K562 (cell line): Measurements from ENCODE around the gene TARS1. TPM values are rescaled to one million over a fixed set of nuclear protein-coding genes. Genes with fewer than 3 reads are reported as not detected.
A peak's percentile ranks its signal among the peaks of the same experiment; 100 is the strongest.

Source experiments
- ATAC-seq: fragments of 200-7000 bp; cut with Tn5 transposase; 3 replicates; pipeline ENCODE4 v1.9.1; 2020; ENCODE audit warnings: moderate library complexity
- BruUV-seq: library from RNA; stranded (reverse); fragments of 400-500 nt; replicated peaks from 2 replicates; lab custom pipeline; 2021; lab: Mats Ljungman, UMichigan
- CTCF ChIA-PET: fragments of 300-600 bp; formaldehyde crosslinking; extraction: SDS; loops from one replicate; lab custom pipeline; 2021; ENCODE audit warnings: low intra/inter-chr PET ratio; lab: Yijun Ruan, JAX
- POLR2A ChIA-PET: fragments of 300-600, 350-650 bp; sonication (Branson Sonifier 250); formaldehyde crosslinking; extraction: SDS; loops from one replicate; lab custom pipeline; 2021; ENCODE audit warnings: antibody characterized with exemption, inconsistent platforms; lab: Yijun Ruan, JAX
- DNase-seq, 4 experiments: peaks; one replicate each; pipeline versions ENCODE4 v3.0.0 to v3.0.0-alpha.2; 2011 to 2018; ENCODE audit warnings: low spot score in 3 of 4, mixed read lengths in 3 of 4; ENCODE audit errors: extremely low read depth in 1 of 4
- FAIRE-seq: peaks from 2 replicates; lab custom pipeline; 2011; peaks lifted over from hg19 to GRCh38; lab: Jason Lieb, UNC
- H2AFZ ChIP-seq: 2 replicates; pipeline ENCODE4 v1.6.0; 2011; ENCODE audit warnings: low read depth, low read length, control low read depth, inconsistent platforms
- H3K27ac ChIP-seq: fragments of 200-600 bp; 3 replicates; pipeline ENCODE4 v1.8.0; 2011; ENCODE audit warnings: low read depth, mild to moderate bottlenecking, control low read depth, inconsistent platforms, low read length, moderate library complexity, mixed read lengths; ENCODE audit errors: extremely low read depth
- H3K27me3 ChIP-seq, 2 experiments: fragments of 300-600 bp in 1 of 2; 2 replicates in 1 of 2; 3 replicates in 1 of 2; pipeline versions ENCODE4 v1.6.0 to v1.8.0; 2011; ENCODE audit warnings: inconsistent platforms in 2 of 2, low read length in 2 of 2, mild to moderate bottlenecking in 1 of 2, mixed read lengths in 1 of 2, moderate library complexity in 1 of 2; ENCODE audit not compliant: control insufficient read depth in 2 of 2, insufficient read depth in 2 of 2
- H3K36me3 ChIP-seq: fragments of 300-600 bp; 3 replicates; pipeline ENCODE4 v1.8.0; 2011; ENCODE audit warnings: mild to moderate bottlenecking, low read length, inconsistent platforms; ENCODE audit not compliant: control insufficient read depth, insufficient read depth
- H3K4me1 ChIP-seq, 2 experiments: fragments of 200-600 bp in 1 of 2; replicated peaks in 1 of 2; 2 replicates in 1 of 2; 3 replicates in 1 of 2; pipeline versions ENCODE4 v1.5.1 to v1.8.0; 2011; ENCODE audit warnings: inconsistent platforms in 2 of 2, low read length in 2 of 2, mild to moderate bottlenecking in 1 of 2, mixed read lengths in 1 of 2, moderate library complexity in 1 of 2; ENCODE audit not compliant: control insufficient read depth in 2 of 2, insufficient read depth in 2 of 2
- H3K4me2 ChIP-seq: 2 replicates; pipeline ENCODE4 v1.6.1; 2011; ENCODE audit warnings: low read length, control low read depth, inconsistent platforms, mixed read lengths; ENCODE audit not compliant: insufficient read depth
- H3K4me3 ChIP-seq: fragments of 200-600 bp; sonication (generic), shearing (Covaris generic); 2 replicates; pipeline ENCODE4 v1.5.1; 2016; ENCODE audit warnings: control low read depth, inconsistent platforms
- H3K79me2 ChIP-seq: fragments of 200-600 bp; 3 replicates; pipeline ENCODE4 v1.8.0; 2011; ENCODE audit warnings: low read length, inconsistent platforms; ENCODE audit not compliant: control insufficient read depth, insufficient read depth
- H3K9ac ChIP-seq, 2 experiments: 2 replicates each; pipeline versions ENCODE4 v1.6.0 to v1.6.1; 2011; ENCODE audit warnings: low read depth in 2 of 2, low read length in 2 of 2, control low read depth in 1 of 2, inconsistent platforms in 1 of 2, mild to moderate bottlenecking in 1 of 2, mixed read lengths in 1 of 2; ENCODE audit not compliant: insufficient read depth in 1 of 2
- H3K9me1 ChIP-seq: one replicate; pipeline ENCODE4 v1.6.0; 2011; ENCODE audit warnings: inconsistent platforms, mild to moderate bottlenecking, low read length, moderate library complexity; ENCODE audit not compliant: control insufficient read depth, insufficient read depth
- H3K9me3 ChIP-seq: replicated peaks from 2 replicates; pipeline ENCODE4 v1.5.1; 2011; ENCODE audit warnings: low read depth, low read length, inconsistent platforms; ENCODE audit not compliant: control insufficient read depth, insufficient read depth
- H4K20me1 ChIP-seq: replicated peaks from 2 replicates; pipeline ENCODE4 v1.6.1; 2011; ENCODE audit warnings: low read length, inconsistent platforms, mixed read lengths; ENCODE audit not compliant: control insufficient read depth, insufficient read depth
- ELF2 ChIP-seq: fragments of 250-450 bp; sonication (Bioruptor Pico); IDR thresholded peaks from 2 replicates; pipeline ENCODE4 v1.5.0; 2021; ENCODE audit warnings: mild to moderate bottlenecking
- GATAD2A ChIP-seq: fragments of 450-650 bp; IDR thresholded peaks from 2 replicates; pipeline ENCODE4 v1.6.1; 2017
- MNT ChIP-seq, 2 experiments: fragments of 450-650 bp; conservative IDR thresholded peaks; 2 replicates each; pipeline ENCODE4 v1.6.1; 2017; ENCODE audit warnings: mild to moderate bottlenecking in 2 of 2, moderate library complexity in 2 of 2
- NONO ChIP-seq, 2 experiments: fragments of 200-400 bp in 1 of 2; fragments of 450-650 bp in 1 of 2; formaldehyde crosslinking in 1 of 2; IDR thresholded peaks; 2 replicates each; pipeline ENCODE4 v1.6.1; 2017; ENCODE audit warnings: low read depth in 2 of 2, mild to moderate bottlenecking in 2 of 2, moderate library complexity in 2 of 2, low read length in 1 of 2
- RBFOX2 ChIP-seq: fragments of 200-400 bp; formaldehyde crosslinking; IDR thresholded peaks from 2 replicates; pipeline ENCODE4 v1.6.1; 2017; ENCODE audit warnings: low read depth, mild to moderate bottlenecking, low read length, moderate library complexity
- ZNF764 ChIP-seq: fragments of 250-450 bp; sonication (Bioruptor Pico); IDR thresholded peaks from 2 replicates; pipeline ENCODE4 v1.4.0; 2020; ENCODE audit warnings: low read depth, mild to moderate bottlenecking, moderate library complexity
- WGBS: fragments of 100-300 bp; shearing (Covaris generic); methylation state at CpG from one replicate; pipeline ENCODE4 v1.1.6; 2016; ENCODE audit warnings: low coverage, mixed read lengths; ENCODE audit not compliant: insufficient coverage; ENCODE audit errors: missing lambda C conversion rate; 5-methylcytosine and 5-hydroxymethylcytosine counted together
- in situ Hi-C: fragments of 300-500 bp; cut with MboI; formaldehyde crosslinking; loops from 4 replicates; pipeline ENCODE4 v1.15.0; 2018; ENCODE audit warnings: inconsistent platforms, mixed read lengths
- intact Hi-C: fragments of 100-400 bp; cut with micrococcal nuclease; formaldehyde crosslinking; loops from 2 replicates; pipeline ENCODE4 v1.14.2; 2022
- polyA plus RNA-seq, 8 experiments: library from polyadenylated mRNA; depleted of rRNA in 4 of 8; stranded (reverse) in 5 of 8; unstranded in 3 of 8; fragments of >200 nt; fragmentation: Nextera tagmentation in 2 of 8; fragmentation: Illumina TruSeq in 1 of 8; extraction: Ambion mirVana in 2 of 8; extraction: Trizol in 1 of 8; gene quantifications; 2 replicates each; pipeline versions ENCODE4 v1.2.1 to v1.2.3, GENCODE V29; 2011 to 2014; ENCODE audit warnings: inconsistent platforms in 1 of 8, missing spikeins in 1 of 8
- total RNA-seq, 7 experiments: library from RNA; depleted of rRNA in 6 of 7; stranded (reverse); fragments of >200 nt in 6 of 7; fragmentation: Illumina TruSeq in 2 of 7; extraction: Trizol in 2 of 7; gene quantifications; 2 replicates each; pipeline versions ENCODE4 v1.2.1 to v1.2.3, GENCODE V29; 2011 to 2021; ENCODE audit warnings: low replicate concordance in 1 of 7

The TARS1 gene
- total and polyA plus RNA-seq, 9 of the 15 experiments (the other 6 are each of a cell fraction or from before 2014, with no cell fraction given), result 263 to 518 (median 439) TPM

GRCh38 chr5:33444542-33444941 lies 3.8 kb downstream of the TARS1 start:
- Histone ChIP-seq H3K9me3 (no peaks in the 10 kb centered on the region), H3K4me1 (peaks cover 6 to 14% of the 10 kb centered on the region in 2 experiments; a peak in 3 of 5 replicates), H3K9ac (0 out of 4 replicates have a peak overlapping the region, but pooled peaks of 1 of the 2 experiments have one; percentile 23), H4K20me1 (peaks cover 30% of the 10 kb centered on the region), H3K9me1 (peaks cover 5% of the 10 kb centered on the region)
- intact Hi-C loops, result no loop called here
- CTCF ChIA-PET, result no interaction called here
- no peak for DNase-seq
- BruUV-seq, result no TSS peak
- 80% methylated on average over 4 of the region's 4 CpGs for WGBS
- in situ Hi-C loops, result loop anchor here (25.0 kb wide), 1 partner anchor 1018 kb away; no protein-coding TSS in a partner anchor
- TF ChIP-seq ZNF764 (CRISPR knock-in tag) (no peak), RBFOX2 (peak; percentile 12; the same call in 1 of the 2 replicates), ELF2 (no peak), GATAD2A (no peak), MNT (conservative IDR thresholded peaks at IDR 0.05) (0 out of 4 replicates have a peak, but pooled peaks of 1 of the 2 experiments have one; percentile 11), NONO (IDR thresholded peaks at IDR 0.05; ENCODE audit: low read depth in 2 of 2, low read length in 1 of 2) (no peak)
- TF ChIP-seq, all 486 proteins: peak for 2
- ATAC-seq (no peak), FAIRE-seq (no peak)
- no peak overlapping the region for H3K4me2 ChIP-seq
- H3K36me3 ChIP-seq, result peaks cover 63% of the 10 kb centered on the region
- no peak overlapping the region for H3K4me3 ChIP-seq
- peak overlapping the region; percentile 11; the same call in 2 of the 3 replicates for H3K27ac ChIP-seq
- H3K79me2 ChIP-seq, result peaks cover 93% of the 10 kb centered on the region
- POLR2A ChIA-PET, result interaction anchor here (0.6 to 1.5 kb wide), 2 partner anchors 8 to 13 kb away, joined by 3 to 6 read pairs; no protein-coding TSS in a partner anchor
- H3K27me3 ChIP-seq, result no peaks in the 10 kb centered on the region
- H2AFZ ChIP-seq, result no peak overlapping the region
